NCI-H2196 treated with DMSO at 0.1 percent for 48 hours (cell line): Measurements from ENCODE around the gene CHADL.

ENCODE experiments used
- DNase-seq: peaks from one replicate; lab custom pipeline; 2025; ENCODE audit not compliant: unreplicated experiment; lab: John Stamatoyannopoulos, UW

CHADL gene

DNA sequence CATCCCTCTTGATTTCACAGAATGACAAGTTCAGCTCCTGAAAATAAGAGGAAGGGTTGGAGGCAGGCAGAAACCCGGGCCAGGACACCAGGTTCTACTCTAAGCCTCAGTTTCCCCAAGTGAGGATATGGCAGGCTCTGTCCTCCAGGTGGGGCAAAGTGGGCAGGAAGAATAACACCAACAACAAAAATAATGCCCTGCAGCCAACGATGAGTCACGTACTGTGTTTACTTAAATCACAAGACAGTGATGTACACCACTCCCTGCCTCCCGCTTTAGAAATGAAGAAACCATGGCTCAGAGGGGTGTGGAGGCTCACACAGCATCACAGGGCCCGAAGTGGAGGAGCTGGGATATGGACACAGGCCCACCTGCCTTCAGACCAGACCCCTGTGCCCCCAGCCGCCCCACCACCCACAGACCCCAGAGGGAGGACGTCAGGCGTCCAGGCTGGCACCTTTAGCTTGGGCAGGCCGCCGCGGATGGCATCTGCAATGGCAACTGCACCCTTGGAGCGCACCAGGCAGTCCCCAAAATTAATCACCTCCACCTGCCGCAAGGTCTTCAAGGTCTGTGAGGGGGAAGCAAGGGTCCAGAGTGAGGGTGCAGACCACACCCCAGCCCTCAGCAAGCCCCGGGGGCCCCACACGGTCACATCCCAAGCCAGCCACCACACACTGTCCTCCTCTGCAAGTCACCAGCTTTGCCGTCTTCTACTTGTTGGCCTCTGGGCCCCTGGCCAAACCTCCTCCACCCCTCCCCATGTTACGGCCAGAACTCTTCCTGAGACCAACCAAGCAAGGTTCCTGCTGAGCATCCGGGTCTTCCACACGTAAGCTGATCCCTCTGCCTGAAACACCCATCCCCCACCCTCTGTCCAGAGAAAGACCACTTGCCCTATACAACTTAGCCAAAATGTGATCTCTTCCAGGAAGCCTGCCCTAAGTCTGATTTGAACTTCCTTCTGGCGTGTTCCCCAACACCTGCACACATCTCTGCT is 15.8 kb upstream of the CHADL start:
- DNase-seq: peak; percentile 84

DNA sequence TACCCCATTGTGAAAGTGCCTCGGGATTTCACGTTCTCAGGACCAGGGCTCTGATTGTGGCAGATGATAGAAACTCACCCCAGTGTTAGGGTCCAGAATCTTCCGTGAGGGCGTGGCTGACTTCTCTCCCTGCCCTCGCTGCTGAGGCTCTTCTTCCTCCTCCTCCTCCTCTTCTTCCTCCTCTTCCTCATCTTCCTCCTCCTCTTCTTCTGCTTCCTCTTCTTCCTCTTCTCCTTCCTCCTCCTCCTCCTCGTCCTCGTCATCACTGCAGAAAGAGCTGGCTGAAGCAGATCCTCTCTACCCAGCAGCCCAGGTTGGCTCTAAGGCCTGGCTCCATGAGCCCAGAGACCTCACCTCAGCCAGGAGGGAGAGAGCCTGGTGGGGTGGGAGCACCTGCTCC is 13.5 kb upstream of the CHADL start:
- DNase-seq: no peak

DNA sequence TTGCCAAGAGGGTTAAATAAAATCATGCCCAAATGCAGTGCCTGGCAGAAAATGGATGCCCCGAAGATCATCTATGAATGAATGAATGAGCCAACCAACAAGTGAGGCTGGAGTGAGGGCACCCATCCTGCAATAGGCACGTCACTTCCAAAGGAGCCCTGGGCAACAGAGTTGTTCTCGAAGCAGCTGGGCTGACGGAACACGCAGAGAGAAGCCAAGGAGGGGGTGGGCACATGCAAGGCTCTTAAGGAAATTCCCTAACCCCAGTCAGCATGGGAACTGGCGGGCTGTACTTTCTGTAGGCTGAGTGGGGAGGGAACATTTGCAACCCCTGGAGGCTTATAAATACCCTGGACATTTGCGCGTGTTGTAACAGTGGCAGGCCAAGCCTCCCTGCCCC is 11.6 kb upstream of the CHADL start:
- DNase-seq: no peak

DNA sequence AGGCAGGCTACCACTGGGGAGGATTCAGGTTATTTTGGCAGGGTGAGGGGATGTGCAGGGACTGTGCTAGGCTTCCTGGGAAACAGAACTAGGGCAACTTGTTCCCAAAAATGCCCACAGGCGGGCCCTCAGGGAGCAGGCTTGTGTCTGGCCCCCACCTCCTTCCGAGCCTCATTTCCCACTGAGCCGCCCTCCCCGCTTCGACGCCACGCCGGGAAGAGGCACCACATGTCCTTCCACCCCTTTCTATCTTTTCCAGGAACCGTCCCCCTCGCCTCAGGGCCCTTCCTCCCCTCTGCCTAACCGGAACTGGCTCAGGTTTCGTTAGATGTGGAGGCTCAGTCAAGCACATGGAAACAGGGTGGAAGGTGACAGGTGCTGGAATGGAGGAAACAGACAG is 9.4 kb upstream of the CHADL start:
- no peak for DNase-seq

DNA sequence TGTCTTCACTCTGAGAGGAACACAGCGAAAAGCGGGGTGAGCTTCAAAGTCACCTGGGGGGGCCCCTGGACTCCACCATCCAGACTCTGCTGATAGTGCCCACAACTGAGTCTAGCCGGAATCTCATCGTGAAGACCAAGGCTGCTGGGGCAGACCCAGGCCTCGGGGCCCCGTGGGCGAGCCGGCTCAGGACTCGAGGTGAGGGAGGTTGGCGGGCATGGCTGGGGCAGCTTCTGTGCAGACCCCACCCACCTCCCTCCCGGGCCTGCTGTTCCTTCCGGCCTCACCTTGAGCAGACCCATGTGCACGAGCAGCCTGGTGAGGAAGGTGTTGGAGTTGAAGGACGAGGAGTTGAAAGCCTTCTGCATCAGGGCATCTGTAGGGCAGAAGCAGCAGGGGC is 8.7 kb upstream of the CHADL start:
- no peak for DNase-seq

DNA sequence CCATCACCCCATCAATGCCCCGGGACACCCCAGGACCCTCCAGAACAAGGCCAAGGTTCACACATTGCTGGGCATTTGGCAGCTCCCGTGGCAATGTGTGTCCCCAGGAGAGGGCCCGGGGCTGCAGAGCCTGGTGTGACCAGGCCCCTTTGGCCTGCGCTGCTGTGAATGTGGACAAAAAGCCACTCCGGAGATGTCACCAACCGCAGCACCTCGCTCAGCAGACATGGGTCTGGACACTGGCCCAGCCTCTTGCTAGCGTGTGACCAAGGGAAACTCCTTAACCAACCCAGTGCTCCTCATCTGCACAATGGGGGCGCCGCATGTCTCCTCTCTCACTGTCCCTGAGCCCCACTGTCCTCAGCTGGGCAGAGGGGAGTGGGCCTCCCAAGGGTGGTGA is 8.0 kb upstream of the CHADL start:
- DNase-seq: no peak

DNA sequence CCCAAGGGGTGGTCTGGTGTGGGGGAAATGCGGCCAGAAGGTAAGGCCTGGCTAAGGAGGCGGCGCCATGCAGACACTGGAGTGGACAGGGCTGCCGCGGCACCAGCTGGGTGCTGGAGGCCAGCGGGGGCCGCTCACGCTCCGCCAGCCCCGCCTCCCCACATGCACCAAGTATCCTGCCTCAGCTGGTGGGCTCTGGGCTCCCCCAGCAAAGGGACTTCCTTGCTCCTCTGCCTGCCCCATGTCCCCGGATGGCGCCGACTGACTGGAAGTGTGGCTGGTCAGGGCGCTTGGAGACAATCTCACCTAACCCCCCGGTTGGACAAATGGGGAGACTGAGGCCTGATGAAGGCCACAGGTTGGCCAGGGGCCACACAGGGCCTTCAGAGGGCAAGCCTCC is 7.6 kb upstream of the CHADL start:
- DNase-seq: no peak

DNA sequence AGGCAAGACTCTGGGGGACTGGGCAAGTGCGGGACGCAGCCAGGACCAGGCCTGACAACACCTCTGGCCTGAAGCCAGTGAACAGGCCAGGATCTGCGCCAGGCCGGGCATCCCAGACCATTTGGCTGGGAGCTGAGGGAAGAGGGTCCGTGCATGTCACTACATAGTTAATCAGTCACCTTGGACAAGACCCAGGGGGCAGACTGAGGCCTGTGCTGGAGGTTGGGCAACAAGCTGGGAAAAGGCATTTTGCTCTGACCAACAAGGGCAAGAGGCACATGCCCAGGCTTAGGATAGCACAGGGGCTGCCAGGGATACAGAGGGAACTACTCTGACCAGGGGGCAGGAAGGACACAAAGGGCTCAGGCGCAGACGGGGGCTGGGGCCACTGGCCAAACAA is 7.0 kb upstream of the CHADL start:
- DNase-seq: no peak

DNA sequence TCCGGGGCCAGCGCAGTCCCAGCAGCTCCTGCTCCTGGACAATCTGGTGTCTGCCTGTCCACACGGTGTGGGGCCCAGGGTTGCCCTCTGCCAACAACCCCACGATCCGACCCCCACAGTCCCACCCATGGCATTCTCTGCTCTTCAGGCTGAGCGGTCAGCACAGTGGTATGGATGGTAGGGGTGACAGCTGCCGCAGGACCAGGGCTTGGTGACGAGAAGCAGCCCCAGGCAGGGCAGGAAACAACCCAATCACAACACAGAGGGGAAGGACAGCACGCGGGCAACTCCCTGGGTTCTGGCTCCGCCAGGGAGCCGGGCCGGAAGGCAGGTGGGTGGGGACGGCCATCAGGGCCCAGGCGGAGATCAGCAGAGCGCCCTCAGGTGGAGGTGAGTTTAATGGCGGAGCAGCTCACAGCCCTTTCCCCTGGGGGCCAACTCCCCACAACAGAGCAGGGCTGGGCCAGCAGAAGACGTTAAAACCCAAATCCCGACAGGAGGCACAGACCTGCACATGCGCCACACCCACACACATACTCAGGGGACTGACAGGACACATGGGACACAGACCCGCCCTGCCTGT is 5.3 kb upstream of the CHADL start:
- no peak for DNase-seq

DNA sequence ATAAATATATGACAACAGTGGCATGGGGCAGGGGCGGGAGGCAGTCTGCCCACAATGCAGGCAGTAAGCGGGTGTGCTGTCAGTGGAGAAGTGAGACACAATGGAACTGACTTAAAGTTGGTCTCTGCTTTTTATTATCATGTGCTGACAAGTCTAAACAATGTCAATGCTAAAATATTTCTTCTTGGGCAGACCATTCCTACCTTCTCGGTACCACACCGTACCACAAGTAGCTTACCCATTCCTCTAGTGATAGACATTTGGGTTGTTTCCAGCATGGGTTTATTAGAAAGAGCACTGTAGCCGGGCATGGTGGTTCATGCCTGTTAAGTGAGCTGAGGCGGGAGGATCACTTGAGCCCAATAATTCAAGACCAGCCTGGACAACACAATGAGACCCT is 2.6 kb upstream of the CHADL start:
- DNase-seq: no peak

DNA sequence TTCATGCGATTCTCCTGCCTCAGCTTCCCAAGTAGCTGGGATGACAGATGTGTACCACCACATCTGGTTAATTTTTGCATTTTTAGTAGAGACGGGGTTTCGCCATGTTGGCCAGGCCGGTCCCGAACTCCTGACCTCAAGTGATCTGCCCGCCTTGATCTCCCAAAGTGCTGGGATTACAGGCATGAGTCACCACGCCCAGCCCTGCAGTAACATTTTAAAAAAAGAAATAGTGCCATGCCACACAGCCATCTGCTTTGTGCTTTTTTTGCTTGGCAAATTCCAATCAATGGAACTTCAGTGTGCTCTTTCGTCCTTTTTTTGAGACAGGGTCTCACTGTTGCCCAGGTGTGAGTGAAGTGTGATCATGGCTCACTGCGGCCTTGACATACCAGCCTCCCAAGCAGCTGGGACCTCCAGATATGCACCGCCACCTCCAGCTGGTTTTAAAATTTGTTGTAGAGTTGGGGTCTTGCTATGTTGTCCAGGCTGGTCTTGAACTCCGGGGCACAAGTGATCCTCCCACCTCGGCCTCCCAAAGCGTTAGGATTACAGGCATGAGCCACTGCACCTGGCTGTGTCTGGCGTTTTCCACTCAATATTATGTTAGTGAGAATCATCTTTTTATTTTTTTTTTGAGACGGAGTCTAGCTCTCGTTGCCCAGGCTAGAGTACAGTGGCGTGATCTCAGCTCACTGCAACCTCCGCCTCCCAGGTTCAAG is 1.8 kb upstream of the CHADL start:
- DNase-seq: no peak

DNA sequence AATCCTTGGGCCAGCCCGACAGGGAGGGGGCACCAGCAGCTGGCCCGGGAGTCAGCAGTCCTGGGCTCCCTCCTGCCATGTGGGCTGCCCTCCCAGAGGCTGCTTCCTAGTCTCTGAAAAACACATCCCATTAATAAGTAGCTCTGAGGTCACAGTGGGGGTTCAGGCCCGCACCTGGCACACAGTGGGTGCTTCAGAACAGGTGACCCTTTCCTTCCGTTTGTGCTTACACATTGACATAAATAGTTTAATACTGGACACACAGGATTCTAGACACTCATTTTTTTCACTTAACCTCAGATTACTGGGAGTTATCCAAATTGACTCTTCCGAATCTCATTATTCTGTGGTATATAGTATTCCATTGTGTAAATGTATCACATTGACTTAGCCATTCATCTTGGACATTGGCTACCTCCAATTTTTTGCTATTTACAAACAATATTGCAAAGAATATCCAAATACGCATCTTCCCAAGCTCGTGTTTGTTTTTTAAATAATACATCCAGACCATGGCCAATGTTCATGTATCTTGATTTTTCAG is 474 bp upstream of the CHADL start:
- no peak for DNase-seq

DNA sequence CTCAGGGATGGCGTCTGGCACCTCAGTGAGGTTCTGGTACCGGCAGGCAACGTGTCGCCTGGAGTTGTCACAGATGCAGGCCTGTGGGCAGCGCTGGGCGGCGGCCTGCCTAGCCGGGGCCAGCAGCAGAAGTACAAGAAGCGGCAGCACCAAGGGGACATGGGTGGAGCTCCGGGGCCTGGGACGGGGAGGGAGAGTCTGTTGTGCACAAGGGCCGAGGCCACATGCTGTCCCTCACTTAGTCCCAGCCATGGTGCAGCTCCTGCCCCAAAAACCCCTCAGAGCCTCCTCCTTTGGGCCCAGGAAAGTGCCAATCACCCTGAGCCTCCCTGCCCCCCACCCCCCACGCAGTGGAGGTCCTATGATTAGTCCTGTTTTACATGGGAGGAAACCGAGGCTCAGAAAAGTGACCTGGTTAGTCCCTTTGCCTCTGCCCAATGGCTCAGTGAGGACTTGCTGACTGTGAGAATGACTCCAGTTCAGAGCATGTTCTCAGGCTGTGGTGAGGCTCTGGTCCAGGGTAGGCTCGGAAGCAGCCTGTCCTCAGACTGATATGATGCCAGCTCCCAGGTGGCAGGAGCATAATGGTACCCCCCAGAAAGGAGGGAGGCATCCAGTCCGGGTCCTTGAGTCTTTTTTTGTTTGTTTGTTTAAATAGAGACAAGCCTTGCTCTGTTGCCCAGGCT is 1.1 kb downstream of the CHADL start:
- DNase-seq: no peak

DNA sequence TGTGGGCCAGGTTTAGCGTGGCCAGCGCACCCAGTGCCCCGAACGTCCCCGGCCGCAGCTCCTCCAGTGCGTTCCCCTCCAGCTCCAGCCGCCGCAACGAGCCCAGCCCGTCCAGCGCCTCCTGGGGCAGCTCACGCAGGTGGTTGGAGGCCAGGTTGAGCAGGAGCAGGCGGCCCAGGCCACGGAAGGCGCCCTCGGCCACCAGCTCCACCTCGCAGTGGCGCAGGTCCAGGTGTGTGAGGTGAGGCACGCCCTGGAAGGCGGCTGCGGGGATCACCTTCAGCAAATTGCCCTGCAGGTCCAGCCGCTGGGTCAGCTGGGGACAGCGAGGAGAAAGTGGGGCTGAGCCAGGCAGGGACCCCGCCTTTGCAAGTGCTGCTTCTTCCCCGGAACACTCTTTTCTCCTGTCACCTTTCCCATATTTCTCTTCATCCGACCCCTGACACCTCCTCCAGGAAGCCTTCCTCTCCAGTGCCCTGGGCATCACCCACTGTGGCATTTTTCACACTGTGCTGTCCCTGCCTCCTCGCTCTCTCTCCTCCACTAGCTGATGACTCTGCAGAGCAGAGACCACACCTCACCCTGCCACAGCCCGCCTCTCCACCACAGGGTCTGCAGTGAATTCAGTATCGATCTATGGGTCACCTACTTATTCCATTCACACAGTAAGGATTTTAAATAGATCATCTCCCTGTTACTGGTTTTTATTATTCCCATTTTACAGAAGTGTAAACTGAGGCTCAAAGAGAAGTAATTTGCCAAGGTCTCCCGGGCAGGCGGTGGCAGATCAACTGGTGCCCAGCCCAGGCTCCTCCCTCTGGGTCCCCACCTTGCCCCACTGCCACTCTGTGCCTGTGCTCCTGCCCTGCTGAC is 1.9 kb downstream of the CHADL start:
- no peak for DNase-seq

DNA sequence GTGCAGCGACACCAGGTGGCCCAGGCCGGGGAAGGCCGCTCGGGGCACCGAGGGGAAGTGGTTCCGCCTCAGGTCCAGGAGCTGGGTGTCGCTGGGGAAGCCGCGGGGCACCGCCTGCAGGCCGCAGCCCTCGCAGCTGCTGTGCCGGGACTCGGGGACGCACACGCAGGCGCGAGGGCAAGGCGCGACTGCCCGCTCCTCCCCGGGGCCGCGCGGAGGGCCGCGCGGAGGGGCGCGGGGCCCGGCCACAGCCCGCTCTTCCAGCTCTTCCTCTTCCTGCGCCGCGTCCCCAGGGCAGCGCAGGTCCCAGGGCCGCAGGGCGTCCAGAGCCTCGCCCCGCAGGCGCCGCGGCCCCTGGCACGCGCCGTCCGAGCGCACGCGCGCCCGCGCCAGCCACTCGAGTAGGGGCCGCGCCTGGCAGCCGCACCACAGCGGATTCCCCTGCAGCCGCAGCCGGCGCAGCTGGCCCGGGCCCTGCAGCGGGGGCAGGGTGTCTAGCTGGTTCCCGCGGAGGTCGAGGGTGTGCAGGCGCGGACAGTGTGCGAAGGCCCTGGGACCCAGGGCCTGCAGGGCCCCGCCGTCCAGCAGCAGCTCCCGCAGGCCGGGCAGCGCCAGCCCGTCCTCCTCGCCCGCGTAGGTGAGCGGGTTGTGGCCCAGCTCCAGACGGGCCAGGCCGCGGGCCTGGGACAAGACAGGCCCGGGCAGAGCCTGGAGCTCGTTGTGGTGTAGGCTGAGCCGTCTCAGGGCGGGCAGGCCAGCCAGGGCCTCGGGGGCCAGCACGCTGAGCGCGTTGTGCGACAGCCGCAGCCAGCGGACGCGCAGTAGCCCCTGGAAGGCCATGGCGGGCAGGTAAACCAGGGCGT is 2.8 kb downstream of the CHADL start:
- DNase-seq: peak; percentile 79

DNA sequence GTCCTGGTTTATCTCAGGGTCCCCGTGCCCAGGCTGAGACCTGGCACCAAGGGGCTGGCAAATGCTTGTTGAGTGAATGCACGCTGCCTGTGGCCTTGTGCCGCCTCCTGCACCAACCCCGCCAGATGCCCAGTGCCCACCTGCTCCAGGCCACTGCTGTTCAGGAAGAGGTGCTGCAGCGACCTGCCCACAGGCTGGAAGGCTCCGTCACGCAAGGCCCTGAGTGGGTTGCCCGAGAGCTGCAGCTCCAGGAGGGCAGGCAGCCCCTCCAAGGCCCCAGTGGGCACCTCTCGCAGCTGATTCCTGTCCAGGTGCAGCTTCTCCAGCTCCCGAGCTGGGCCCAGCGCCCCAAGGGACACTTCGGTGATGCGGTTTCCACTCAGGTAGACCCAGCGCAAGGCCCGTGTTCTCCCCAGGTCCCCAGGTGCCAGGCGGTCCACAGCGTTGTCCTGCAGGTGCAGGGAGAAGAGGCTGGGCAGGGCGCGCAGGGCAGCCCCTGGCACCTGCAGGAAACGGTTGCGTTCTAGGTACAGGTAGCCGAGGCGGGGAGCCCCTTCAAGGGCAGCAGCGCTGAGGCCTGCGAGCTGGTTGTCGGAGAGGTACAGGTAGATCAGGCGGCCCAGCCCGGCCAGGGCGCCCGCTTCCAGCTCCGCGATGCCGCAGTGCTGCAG is 3.6 kb downstream of the CHADL start:
- no peak for DNase-seq

DNA sequence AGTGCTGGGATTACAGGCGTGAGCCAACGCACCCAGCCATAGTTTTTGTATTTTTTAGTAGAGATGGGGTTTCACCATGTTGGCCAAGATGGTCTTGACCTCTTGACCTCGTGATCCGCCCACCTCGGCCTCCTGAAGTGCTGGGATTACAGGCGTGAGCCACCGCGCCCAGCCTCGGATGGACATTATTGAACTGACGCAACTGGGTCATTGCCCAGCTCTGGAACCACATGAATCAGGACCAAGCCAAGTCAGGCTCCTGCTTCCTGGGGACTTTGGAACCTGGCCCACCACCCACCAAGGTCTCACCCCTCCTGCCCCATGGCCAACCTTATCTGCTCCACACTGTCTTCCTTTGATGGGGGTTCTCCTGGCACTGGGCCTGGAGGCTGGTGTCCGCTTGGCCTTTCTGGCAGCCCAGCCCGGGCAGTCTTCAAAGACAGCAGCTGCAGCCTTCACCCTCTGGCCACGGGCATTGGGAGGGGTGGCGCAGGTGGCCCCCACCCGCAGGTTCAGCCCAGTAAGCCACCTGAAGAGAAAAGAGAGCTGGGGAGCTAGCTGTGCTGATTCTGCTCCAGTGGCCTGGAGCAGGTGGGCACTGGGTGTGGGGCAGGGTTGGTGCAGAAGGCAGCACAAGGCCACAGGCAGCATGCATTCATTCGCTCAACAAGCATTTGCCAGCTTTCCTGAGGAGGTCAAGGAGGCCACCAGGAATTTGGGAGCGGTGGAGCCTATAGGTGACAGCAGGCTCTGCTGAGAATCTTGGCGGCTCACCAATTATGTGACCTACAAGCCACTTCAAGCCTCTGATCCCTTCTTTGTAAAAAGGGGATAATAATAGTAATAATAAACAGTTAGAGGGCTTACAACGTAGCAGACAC is 5.7 kb downstream of the CHADL start:
- no peak for DNase-seq

DNA sequence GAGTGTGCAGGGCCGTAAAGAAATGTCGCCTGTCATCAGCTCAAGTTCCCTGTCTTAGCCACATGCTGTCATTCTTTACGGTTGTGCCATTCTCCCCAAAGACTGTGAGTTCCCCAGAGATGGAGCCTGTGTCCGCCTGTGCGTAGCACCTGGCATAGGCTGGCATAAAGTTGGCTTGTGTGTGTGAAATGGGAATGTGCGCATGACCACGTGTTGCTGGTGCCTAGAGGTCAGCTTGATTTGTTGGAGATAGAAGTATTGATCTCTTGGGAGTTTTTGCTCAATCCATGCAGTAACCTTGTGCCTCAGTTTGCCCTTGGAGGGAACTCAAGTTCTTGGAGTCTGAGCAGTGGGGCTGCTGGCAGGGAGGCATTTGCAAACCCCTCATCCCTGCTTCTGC is 9.4 kb downstream of the CHADL start:
- no peak for DNase-seq
